Smooth muscle cell (in vitro differentiated cells): ENCODE measurements around the gene FBLN2. TPM values are rescaled to one million over a fixed set of nuclear protein-coding genes. Genes with fewer than 3 reads are reported as not detected.

Experiments
- DNase-seq: peaks from one replicate; lab custom pipeline; 2025; ENCODE audit not compliant: unreplicated experiment; lab: John Stamatoyannopoulos, UW
- H2AFZ ChIP-seq: fragments of 200-600 bp; sonication (generic); 2 replicates; pipeline ENCODE4 v1.6.0; 2016; ENCODE audit warnings: antibody characterized with exemption, low read depth, mild to moderate bottlenecking
- H3F3A ChIP-seq: fragments of 200-600 bp; sonication (generic); 2 replicates; pipeline ENCODE4 v1.6.0; 2017; ENCODE audit warnings: antibody characterized with exemption, low read depth
- H3K27ac ChIP-seq: fragments of 200-600 bp; sonication (generic); 2 replicates; pipeline ENCODE4 v1.5.1; 2016; ENCODE audit warnings: low read depth, mild to moderate bottlenecking
- H3K27me3 ChIP-seq: fragments of 200-600 bp; sonication (generic); 2 replicates; pipeline ENCODE4 v1.6.1; 2016; ENCODE audit warnings: low read depth, mild to moderate bottlenecking
- H3K36me3 ChIP-seq: fragments of 200-600 bp; sonication (generic); 2 replicates; pipeline ENCODE4 v1.5.1; 2016; ENCODE audit warnings: low read depth
- H3K4me1 ChIP-seq: fragments of 200-600 bp; sonication (generic); 2 replicates; pipeline ENCODE4 v1.5.1; 2016; ENCODE audit warnings: low read depth
- H3K4me2 ChIP-seq: fragments of 200-600 bp; sonication (generic); 2 replicates; pipeline ENCODE4 v1.6.0; 2016; ENCODE audit warnings: mild to moderate bottlenecking
- H3K4me3 ChIP-seq: fragments of 200-600 bp; sonication (generic); 2 replicates; pipeline ENCODE4 v1.5.1; 2016; ENCODE audit warnings: mild to moderate bottlenecking
- H3K79me2 ChIP-seq: fragments of 200-600 bp; sonication (generic); 2 replicates; pipeline ENCODE4 v1.6.0; 2016; ENCODE audit warnings: low read depth, mild to moderate bottlenecking
- H3K9ac ChIP-seq: fragments of 200-600 bp; sonication (generic); 2 replicates; pipeline ENCODE4 v1.6.0; 2016; ENCODE audit warnings: low read depth
- H3K9me3 ChIP-seq: fragments of 200-600 bp; sonication (generic); replicated peaks from 2 replicates; pipeline ENCODE4 v1.5.1; 2016; ENCODE audit warnings: low read depth
- H4K20me1 ChIP-seq: fragments of 200-600 bp; sonication (generic); 2 replicates; pipeline ENCODE4 v1.6.0; 2016; ENCODE audit warnings: low read depth
- CTCF ChIP-seq: fragments of 200-600 bp; sonication (generic); IDR thresholded peaks from 2 replicates; pipeline ENCODE4 v1.5.1; 2017; ENCODE audit warnings: borderline replicate concordance, mild to moderate bottlenecking, antibody characterized with exemption; ENCODE audit not compliant: insufficient read depth, poor library complexity, severe bottlenecking
- WGBS: methylation state at CpG from one replicate; pipeline ENCODE4 v1.1.7; 2016; ENCODE audit warnings: low lambda C conversion rate; 5-methylcytosine and 5-hydroxymethylcytosine counted together
- polyA plus RNA-seq: library from polyadenylated mRNA; unstranded; fragments of >200 nt; fragmentation: Nextera tagmentation; extraction: Ambion mirVana; gene quantifications from 2 replicates; pipeline ENCODE4 v1.2.1, GENCODE V29; 2016
- total RNA-seq: library from RNA; depleted of rRNA; stranded (reverse); fragments of >200 nt; gene quantifications from 2 replicates; pipeline ENCODE4 v1.2.3, GENCODE V29; 2014

The FBLN2 gene
- total and polyA plus RNA-seq, 2 experiments from 2014 or later: 159 to 390 TPM

DNA sequence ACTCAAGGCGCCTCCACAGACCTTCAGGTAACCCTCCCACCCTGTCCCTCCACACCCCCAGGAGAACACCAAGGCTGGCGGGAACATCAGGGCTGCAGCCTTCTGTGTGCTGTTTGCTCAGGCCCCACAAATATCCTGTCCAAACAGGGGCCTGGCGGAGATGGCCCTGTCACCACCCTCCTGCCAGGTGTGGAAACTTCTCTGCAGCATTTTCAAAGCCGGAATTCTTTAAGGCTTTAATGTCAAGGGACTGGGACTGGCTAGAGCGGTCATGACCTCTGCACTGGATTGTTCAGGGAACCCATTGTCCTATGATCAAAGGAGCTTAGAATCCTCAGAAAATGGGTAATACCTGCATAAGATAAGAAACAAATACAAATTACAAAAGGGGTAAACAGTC is 46.6 kb downstream of the FBLN2 start:
- no peak overlapping the region for H3K4me2 ChIP-seq
- H3K79me2 ChIP-seq: peaks cover 51% of the 10 kb centered on the region
- peaks cover 9% of the 10 kb centered on the region for H3F3A ChIP-seq
- H3K27me3 ChIP-seq: no peaks in the 10 kb centered on the region
- H4K20me1 ChIP-seq: peaks cover 77% of the 10 kb centered on the region
- TF ChIP-seq CTCF: no peak
- no peak overlapping the region for H3K9ac ChIP-seq
- no peak overlapping the region for H3K4me3 ChIP-seq
- no peaks in the 10 kb centered on the region for H3K9me3 ChIP-seq
- H3K27ac ChIP-seq: no peak overlapping the region
- 92% methylated on average over 5 of the region's 5 CpGs for WGBS
- no peak overlapping the region for H2AFZ ChIP-seq
- no peak for DNase-seq
- no peaks in the 10 kb centered on the region for H3K4me1 ChIP-seq
- no peaks in the 10 kb centered on the region for H3K36me3 ChIP-seq

- Histone ChIP-seq H3K79me2 (peaks cover 43% of the 10 kb centered on the region), H2AFZ (no peak overlapping the region), H3F3A (peaks cover 13% of the 10 kb centered on the region), H3K27ac (no peak overlapping the region), H3K4me2 (no peak overlapping the region), H3K36me3 (no peaks in the 10 kb centered on the region), H4K20me1 (peaks cover 83% of the 10 kb centered on the region), H3K4me1 (peaks cover 2% of the 10 kb centered on the region), H3K9me3 (no peaks in the 10 kb centered on the region), H3K27me3 (no peaks in the 10 kb centered on the region), H3K9ac (no peak overlapping the region), H3K4me3 (no peak overlapping the region)
- no peak for DNase-seq
- TF ChIP-seq CTCF: no peak
- 100% methylated on average over 3 of the region's 3 CpGs for WGBS
Observed at GRCh38 chr3:13596426-13597205, 47.7 kb downstream of the FBLN2 start.

- H3K4me3 ChIP-seq: no peak overlapping the region
- 88% methylated on average over 8 of the region's 8 CpGs for WGBS
- TF ChIP-seq CTCF: no peak
Observed at GRCh38 chr3:13597661-13598060, 48.7 kb downstream of the FBLN2 start.

GRCh38 chr3:13598201-13598600 is 49.3 kb downstream of the FBLN2 start:
- Histone ChIP-seq H4K20me1 (peaks cover 80% of the 10 kb centered on the region), H3K36me3 (no peaks in the 10 kb centered on the region), H3K4me1 (peaks cover 2% of the 10 kb centered on the region), H3K79me2 (peaks cover 43% of the 10 kb centered on the region), H3K9me3 (no peaks in the 10 kb centered on the region), H2AFZ (no peak overlapping the region), H3K27ac (no peak overlapping the region), H3K9ac (no peak overlapping the region), H3F3A (peaks cover 16% of the 10 kb centered on the region), H3K27me3 (no peaks in the 10 kb centered on the region), H3K4me3 (no peak overlapping the region), H3K4me2 (no peak overlapping the region)
- no peak for DNase-seq
- no peak for TF ChIP-seq CTCF
- 95% methylated on average over 5 of the region's 5 CpGs for WGBS

More at GRCh38 chr3:13597661-13598060, 48.7 kb downstream of the FBLN2 start:
- Histone ChIP-seq H4K20me1 (peaks cover 82% of the 10 kb centered on the region), H3K27ac (no peak overlapping the region), H2AFZ (no peak overlapping the region), H3K27me3 (no peaks in the 10 kb centered on the region), H3K9ac (no peak overlapping the region), H3K4me2 (no peak overlapping the region), H3K36me3 (no peaks in the 10 kb centered on the region), H3K4me1 (peaks cover 2% of the 10 kb centered on the region), H3K79me2 (peaks cover 47% of the 10 kb centered on the region), H3F3A (peaks cover 20% of the 10 kb centered on the region), H3K9me3 (no peaks in the 10 kb centered on the region)
- no peak for DNase-seq
